PC-3 (cell line): ENCODE data around the gene PILRA.

Experiments used
- CTCF ChIP-seq: fragments of 300-600 bp; sonication (generic); conservative IDR thresholded peaks from 2 replicates; pipeline ENCODE4 v1.5.1; 2017; ENCODE audit warnings: antibody characterized with exemption, low read depth, mild to moderate bottlenecking, low read length
- EZH2 ChIP-seq: fragments of 300-600 bp; sonication (generic); IDR thresholded peaks from one replicate; pipeline ENCODE4 v1.6.1; 2017; ENCODE audit warnings: antibody characterized with exemption, mild to moderate bottlenecking, low read length; ENCODE audit not compliant: unreplicated experiment
- EZH2phosphoT487 ChIP-seq: fragments of 300-600 bp; sonication (generic); IDR thresholded peaks from 2 replicates; pipeline ENCODE4 v1.6.1; 2018; ENCODE audit warnings: mild to moderate bottlenecking, antibody characterized with exemption, low read length, borderline replicate concordance

- TF ChIP-seq CTCF, result no peak
- no peak for TF ChIP-seq EZH2phosphoT487
- no peak for TF ChIP-seq EZH2
Observed at GRCh38 chr7:100433276-100433591, 59.9 kb downstream of the PILRA start.
